Measurements from ENCODE around the gene PEX14.

DNA sequence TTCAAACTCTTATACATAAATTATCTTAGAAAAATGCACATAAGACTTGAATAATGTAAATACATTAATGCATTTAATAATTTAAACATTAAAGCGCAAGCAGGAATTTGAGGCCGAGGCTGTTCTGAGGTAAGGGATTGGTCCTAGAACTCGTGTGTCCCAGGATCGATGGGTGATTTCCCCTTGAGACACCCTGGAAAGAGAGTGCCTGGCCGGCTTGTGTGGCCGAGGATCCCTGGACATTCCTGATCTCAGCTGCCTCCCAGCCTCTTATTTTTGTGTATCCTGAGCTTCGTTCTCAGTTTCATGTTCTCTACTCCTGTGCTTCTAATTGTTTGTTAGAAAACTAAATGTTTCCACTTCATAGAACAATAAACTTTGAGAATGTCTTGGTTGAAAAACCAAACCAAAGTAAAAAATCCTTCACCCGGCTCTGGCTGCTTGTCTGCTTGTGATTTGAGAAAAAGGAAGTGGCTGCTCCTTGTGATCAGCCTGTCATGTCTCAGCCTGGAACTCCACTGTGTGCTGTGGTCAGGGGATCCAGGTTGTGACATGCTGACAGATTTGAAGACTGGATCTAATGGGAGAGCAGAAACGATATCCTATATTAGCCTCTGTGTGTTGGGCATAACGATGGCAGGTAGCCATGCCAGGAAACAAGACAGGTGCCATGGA is 40.7 kb downstream of the PEX14 start:
- no peak for TF ChIP-seq YY1 (IDR thresholded peaks at IDR 0.05; ENCODE audit: insufficient read depth, insufficient read length)
- no peak for TF ChIP-seq SUZ12 (IDR thresholded peaks at IDR 0.05; ENCODE audit: extremely low read depth, insufficient read depth, insufficient read length)

Measured in NT2/D1 (cell line).